SK-N-SH treated with all-trans-retinoic acid at 6 μM for 48 hours (cell line): ENCODE data around the gene PIWIL4.

Experiments used
- CSDC2 ChIP-seq: fragments of 250-450 bp; sonication (Bioruptor Pico); IDR thresholded peaks from 2 replicates; pipeline ENCODE4 v1.5.0; 2020; ENCODE audit warnings: mild to moderate bottlenecking, moderate library complexity
- ZC3H10 ChIP-seq: fragments of 250-450 bp; sonication (Bioruptor Pico); IDR thresholded peaks from 2 replicates; pipeline ENCODE4 v1.5.1; 2021; ENCODE audit warnings: mild to moderate bottlenecking, moderate library complexity

DNA sequence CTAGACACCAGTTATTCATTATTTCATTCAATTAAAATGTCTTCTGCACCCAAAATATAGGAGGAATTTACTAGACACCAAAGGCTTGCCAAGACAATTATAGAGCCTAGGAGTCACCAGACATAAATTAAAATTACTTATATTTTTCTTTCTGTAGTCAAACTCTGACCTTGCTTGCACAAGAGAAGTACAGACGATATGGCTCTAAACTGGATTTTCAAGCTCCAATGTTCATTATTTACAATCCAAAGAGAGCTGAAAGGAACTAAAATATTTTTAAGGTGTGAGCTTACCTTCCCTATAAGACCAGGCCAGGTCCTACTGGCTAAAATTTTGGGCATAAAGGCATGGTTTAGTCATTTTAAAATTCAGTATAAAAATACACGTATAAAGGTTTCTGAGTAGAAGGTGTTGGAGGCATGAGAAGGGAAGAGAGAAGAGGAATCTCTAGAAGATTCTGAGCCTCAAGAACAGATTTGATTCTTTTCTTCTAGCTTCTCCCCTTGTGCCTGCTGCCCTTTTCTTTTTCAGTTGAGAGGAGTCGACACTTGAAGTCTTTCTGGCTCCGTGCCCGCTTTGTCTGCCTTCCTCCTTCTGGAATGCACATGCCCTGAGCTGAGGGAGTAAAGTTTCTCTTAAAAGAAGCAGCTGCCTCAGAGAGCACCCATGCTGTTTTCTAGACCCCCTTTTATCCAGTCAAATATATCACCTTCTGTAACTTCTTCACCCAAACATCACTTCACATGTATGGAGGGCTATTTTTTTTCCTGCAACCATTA lies 41.4 kb upstream of the PIWIL4 start:
- TF ChIP-seq ZC3H10: no peak
- no peak for TF ChIP-seq CSDC2 (CRISPR knock-in tag)
